ENCODE data around the gene TSPAN1.

TSPAN1 gene

GRCh38 chr1:46174448-46175231, at the start of gene TSPAN1:
TSPAN1 (plus strand) TSS chr1:46175087; CDS start chr1:46181108, 6,021 bp downstream.
- in situ Hi-C loops (cut with HindIII; ENCODE audit: low sequenced_read_pairs), result no loop called here

DNA sequence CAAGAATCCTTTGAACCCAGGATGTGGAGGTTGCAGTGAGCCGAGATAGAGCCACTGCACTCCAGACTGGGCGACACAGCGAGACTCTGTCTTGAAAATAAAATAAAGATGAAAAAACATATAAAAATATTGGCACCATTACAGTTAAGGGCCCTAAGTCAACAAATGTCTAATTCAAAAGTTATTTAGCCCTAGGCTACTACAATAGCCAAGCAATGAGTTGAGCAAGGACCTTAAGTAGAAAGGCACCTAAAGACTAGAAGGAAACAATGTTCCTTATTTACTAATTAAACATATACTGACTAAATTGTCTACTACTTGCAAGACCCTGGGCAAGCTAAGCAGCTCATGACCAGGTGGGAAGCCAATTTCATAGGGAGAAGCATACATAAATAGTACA, 46.5 kb upstream of the TSPAN1 start:
- in situ Hi-C loops (cut with HindIII; ENCODE audit: low sequenced_read_pairs), result no loop called here

GRCh38 chr1:46130121-46130520, 44.8 kb upstream of the TSPAN1 start:
- in situ Hi-C loops (cut with HindIII; ENCODE audit: low sequenced_read_pairs), result loop anchor here (5.0 kb wide), 1 partner anchor 37 kb away; no protein-coding TSS in a partner anchor

GRCh38 chr1:46130606-46131005, 44.3 kb upstream of the TSPAN1 start:
- in situ Hi-C loops (cut with HindIII; ENCODE audit: low sequenced_read_pairs), result loop anchor here (5.0 kb wide), 1 partner anchor 37 kb away; no protein-coding TSS in a partner anchor

DNA sequence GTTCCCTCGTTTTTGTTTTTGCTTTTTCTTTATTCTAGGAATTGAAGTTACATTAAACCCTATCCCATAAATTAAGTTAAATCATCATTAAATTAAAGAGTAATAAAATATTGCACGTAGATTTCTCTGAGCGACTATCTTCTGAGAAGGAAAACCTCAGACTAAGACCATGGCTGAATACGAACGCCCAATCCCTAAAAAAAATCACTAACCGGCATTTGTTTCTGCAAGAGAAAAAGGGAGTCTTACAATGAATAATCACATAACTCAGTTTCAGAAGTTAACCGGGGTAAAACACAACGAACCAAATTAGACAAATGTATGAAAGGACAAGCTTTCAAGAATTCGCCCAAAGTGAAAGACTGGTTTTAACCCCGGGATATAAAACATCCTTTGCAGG, 43.8 kb upstream of the TSPAN1 start:
- in situ Hi-C loops (cut with HindIII; ENCODE audit: low sequenced_read_pairs), result loop anchor here (5.0 kb wide), 1 partner anchor 36 kb away; no protein-coding TSS in a partner anchor

DNA sequence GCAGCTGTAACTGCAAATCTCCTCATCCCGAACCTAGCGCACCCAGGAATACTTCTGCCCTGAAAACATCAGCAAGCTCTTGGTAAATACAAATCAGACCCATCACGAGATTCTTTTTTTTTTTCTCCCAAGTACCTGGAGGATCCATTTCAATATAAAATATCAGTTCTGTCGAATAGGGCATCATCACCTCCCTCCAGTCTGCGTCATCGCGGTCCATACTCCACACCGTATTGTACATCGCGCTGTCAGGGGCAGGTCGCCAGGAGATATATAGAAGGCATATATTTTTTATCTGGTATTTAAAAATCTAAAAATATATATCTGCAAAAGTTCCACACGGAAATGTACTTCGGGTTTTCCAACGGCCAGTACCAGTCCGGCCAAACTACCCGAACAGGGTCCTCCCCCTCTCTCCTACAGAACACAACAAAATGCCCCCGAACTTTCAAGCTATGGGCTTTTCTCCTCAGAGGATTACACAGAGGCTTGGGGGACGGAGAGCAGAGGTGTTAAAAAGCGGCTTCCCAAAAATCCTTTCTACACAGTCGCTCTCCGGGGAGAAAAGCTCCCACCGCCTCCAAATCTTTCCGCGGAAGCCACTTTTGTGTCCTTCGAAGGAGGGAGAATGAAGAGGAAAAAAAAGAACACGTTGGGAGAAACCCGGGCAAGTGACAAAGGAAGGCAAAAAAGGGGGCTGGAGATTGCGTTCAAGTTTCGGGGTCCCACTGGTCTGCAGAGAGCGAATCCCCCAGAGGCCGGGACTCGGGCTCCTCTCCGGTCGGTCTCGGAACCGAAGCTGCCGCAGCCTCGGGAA, 43.0 kb upstream of the TSPAN1 start:
- in situ Hi-C loops (cut with HindIII; ENCODE audit: low sequenced_read_pairs), result loop anchor here (5.0 kb wide), 1 partner anchor 35 kb away; no protein-coding TSS in a partner anchor

GRCh38 chr1:46132529-46133180, 42.2 kb upstream of the TSPAN1 start, which contains the start of gene PIK3R3:
PIK3R3 (minus strand) TSS chr1:46132629; CDS start chr1:46131952, 677 bp downstream.
- in situ Hi-C loops (cut with HindIII; ENCODE audit: low sequenced_read_pairs), result loop anchor here (5.0 kb wide), 1 partner anchor 35 kb away; no protein-coding TSS in a partner anchor

DNA sequence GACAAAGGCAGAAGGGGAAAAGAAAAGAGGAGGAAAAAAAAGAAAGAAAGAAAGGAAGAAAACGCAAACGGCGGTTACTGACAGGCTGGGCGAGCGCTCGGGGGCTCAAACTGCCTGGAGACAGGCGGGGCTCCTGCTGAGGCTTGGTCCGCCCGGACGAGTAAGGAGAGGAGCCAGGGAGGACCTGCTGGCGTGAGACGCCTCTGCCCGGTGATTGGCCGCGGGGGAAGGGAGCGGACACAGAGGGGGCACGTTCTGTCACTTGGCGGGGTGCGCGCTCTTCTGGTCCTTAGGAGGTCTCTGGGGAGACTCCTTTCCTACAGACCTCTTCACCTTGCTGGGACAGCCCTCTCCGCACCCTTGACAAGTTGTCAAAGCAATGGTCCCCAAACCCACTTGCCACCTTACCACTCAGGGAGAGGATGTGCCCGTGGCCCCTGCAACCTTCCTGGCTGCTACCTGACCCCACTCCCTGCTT, 41.7 kb upstream of the TSPAN1 start:
- in situ Hi-C loops (cut with HindIII; ENCODE audit: low sequenced_read_pairs), result loop anchor here (5.0 kb wide), 1 partner anchor 34 kb away; no protein-coding TSS in a partner anchor

- in situ Hi-C loops (cut with HindIII; ENCODE audit: low sequenced_read_pairs), result loop anchor here (5.0 kb wide), 1 partner anchor 33 kb away; no protein-coding TSS in a partner anchor
Observed at GRCh38 chr1:46133781-46134350, 41.0 kb upstream of the TSPAN1 start.

- in situ Hi-C loops (cut with HindIII; ENCODE audit: low sequenced_read_pairs), result loop anchor here (5.0 kb wide), 1 partner anchor 33 kb away; no protein-coding TSS in a partner anchor
Observed at GRCh38 chr1:46134660-46135331, 40.1 kb upstream of the TSPAN1 start.

DNA sequence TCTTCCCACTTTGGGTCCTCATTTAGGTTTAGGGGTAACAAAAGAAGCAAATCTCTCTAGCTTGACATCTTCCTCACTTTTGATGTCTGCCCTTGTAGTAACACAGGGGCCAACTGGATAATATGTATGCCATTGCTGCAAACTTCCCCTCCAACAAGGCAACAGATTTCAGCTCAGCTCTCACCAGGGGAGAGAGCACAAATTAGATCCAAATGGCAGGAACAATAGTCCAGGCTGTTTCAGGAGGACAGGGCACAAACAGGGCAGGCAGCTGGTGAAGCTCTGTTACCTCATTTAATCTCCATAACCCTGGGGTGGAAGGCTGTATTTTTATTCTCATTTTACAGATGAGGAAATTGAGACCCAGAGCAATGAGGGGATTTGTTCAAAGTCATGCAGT, 38.2 kb upstream of the TSPAN1 start:
- in situ Hi-C loops (cut with HindIII; ENCODE audit: low sequenced_read_pairs), result no loop called here

- in situ Hi-C loops (cut with HindIII; ENCODE audit: low sequenced_read_pairs), result no loop called here
Observed at GRCh38 chr1:46137916-46138315, 37.0 kb upstream of the TSPAN1 start.

DNA sequence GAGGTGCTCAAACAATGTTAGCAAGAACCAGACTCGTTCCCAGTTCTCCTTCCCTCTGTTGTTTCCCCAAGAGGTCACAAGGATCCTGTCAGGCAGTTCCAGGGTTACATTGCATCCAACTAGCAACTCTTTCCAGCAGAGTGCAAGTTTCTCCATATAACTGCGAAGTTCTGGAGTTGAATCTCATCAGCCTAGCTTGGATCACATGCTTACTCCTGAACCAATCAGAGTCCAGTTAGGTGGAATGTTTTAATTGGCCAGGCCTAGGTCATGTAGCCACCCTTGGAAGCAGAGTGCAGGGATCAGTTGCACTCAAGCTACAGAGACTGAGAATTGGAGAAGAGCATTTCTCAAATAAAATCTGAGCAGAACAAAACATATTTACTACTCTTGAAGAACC, 26.6 kb upstream of the TSPAN1 start:
- in situ Hi-C loops (cut with HindIII; ENCODE audit: low sequenced_read_pairs), result no loop called here

- in situ Hi-C loops (cut with HindIII; ENCODE audit: low sequenced_read_pairs), result no loop called here
Observed at GRCh38 chr1:46150085-46150484, 24.8 kb upstream of the TSPAN1 start.

DNA sequence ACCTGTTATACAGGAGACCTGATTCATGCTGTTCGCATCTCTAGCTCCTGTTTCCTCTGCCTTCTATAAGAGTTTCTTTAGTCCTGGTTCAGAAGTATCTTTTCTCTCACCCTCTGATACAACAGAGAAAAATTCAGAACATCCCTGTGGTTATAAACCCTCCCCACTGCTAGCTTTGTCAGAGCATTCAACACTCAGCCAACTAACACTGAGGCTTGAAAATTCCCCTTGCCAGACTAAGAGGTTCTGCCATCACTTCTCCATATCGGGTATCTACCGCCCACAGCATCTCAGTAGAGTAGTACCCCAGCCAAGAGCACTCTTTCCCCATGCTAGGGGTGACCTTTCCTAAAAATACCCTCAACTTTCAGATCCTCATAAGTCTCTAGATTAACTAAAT, 22.9 kb upstream of the TSPAN1 start:
- in situ Hi-C loops (cut with HindIII; ENCODE audit: low sequenced_read_pairs), result no loop called here

DNA sequence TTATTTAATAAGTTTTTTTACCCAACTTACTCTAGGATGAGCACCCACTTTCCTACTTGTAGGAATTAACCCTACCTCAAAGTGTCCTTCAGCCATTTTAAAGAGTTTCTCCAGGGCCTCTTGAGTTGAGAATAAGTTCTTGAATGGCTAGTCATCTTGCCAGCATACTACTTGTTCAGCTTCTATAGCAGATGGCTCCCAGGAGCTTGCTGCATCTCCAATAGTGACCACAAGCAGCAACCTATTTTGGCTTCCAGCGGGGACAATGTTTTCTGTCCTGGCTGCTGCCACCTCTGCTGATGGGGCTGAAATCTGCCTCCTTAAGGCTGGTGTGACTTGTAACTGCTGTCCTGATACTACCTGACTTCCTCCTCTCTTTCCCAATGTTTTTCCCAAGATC, 21.7 kb upstream of the TSPAN1 start:
- in situ Hi-C loops (cut with HindIII; ENCODE audit: low sequenced_read_pairs), result no loop called here

DNA sequence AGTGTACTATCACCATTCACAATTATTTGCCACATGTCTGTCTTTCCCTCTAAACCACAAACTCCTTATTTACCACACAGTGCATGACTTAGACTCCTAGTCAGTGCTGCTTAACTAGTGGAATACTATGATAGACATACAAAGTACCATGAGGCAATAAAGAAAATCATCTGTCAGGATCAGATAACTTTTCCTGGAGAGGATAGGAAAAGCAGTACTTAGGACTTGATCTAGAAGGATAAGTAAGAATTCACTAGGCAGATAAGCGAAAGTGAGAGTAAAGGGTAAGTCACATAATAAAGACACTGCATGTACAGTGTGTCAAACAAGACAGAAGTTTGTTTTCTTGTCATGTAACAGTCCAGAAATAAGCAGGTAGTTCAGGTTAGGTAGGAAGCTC, 21.2 kb upstream of the TSPAN1 start:
- in situ Hi-C loops (cut with HindIII; ENCODE audit: low sequenced_read_pairs), result no loop called here

GRCh38 chr1:46157916-46158311, 17.0 kb upstream of the TSPAN1 start:
- in situ Hi-C loops (cut with HindIII; ENCODE audit: low sequenced_read_pairs), result no loop called here

DNA sequence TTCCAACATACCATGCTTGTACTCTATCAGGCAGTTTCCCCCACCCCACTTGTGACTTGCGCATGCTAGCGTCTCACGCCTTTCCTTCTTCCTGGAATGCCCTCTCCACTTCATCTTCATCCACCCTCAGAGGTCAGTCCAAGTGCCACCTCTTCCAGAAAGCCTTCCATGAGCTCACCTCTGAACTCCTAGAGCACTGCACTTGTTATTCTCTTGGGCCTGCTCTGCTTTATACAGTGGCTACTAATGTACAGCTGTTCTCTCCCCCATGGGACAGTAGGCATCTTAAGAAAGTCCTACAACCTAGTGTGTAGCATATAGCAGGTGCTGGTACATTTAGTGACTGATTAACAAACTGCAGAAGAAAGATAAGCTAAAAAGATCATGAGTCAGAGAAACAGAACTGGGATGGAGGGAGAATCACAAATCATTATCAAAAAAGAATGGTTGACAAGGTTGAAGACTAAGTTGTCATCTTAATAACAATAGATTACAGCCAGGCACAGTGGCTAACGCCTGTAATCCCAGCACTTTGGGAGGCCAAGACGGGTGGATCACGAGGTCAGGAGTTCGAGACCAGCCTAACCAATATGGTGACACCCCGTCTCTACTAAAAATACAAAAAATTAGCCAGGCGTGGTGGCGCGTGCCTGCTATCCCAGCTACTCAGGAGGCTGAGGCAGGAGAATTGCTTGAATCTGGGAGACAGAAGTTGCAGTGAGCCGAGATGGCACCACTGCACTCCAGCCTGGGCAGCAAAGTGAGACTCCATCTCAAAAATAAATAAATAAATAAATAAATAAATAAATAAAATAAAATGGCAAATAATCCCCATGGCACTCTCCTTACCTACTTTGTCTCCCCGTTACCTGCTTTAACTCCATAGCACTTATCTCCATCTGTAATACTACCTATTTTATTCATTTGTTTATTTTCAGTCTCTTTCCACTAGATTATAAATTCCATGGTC, 16.3 kb upstream of the TSPAN1 start:
- in situ Hi-C loops (cut with HindIII; ENCODE audit: low sequenced_read_pairs), result no loop called here

All from endothelial cell of hepatic sinusoid (primary cell).